Erythroblast (primary cell): ENCODE data around the gene FBXO36.

ENCODE experiments used
- GATA1 ChIP-seq: IDR thresholded peaks from 2 replicates; pipeline ENCODE4 v1.6.1; 2011; ENCODE audit warnings: low read depth, mild to moderate bottlenecking, control low read depth, low read length, moderate library complexity
- POLR2A ChIP-seq: IDR thresholded peaks from 2 replicates; pipeline ENCODE4 v1.6.1; 2011; ENCODE audit warnings: mild to moderate bottlenecking, low read length

- no peak for TF ChIP-seq POLR2A
- no peak for TF ChIP-seq GATA1
Observed at GRCh38 chr2:229888031-229888430, 34.3 kb upstream of the FBXO36 start.
